HEK293 (cell line): ENCODE data around the gene TP53I11.

Experiments
- BCL11A ChIP-seq: fragments of 450-650 bp; formaldehyde crosslinking; IDR thresholded peaks from 2 replicates; pipeline ENCODE4 v1.5.1; 2016; ENCODE audit warnings: low read depth, missing biosample characterization, missing genetic modification characterization
- HOXA7 ChIP-seq: sonication (generic); formaldehyde crosslinking; IDR thresholded peaks from 2 replicates; pipeline ENCODE4 v1.8.1; 2022; ENCODE audit warnings: missing genetic modification reagents, borderline replicate concordance
- SP3 ChIP-seq: fragments of 450-650 bp; formaldehyde crosslinking; IDR thresholded peaks from 2 replicates; pipeline ENCODE4 v1.5.1; 2016; ENCODE audit warnings: missing biosample characterization, missing genetic modification characterization
- YY1 ChIP-seq: fragments of 450-650 bp; formaldehyde crosslinking; IDR thresholded peaks from 2 replicates; pipeline ENCODE4 v1.5.1; 2018; ENCODE audit warnings: missing biosample characterization, missing genetic modification characterization
- ZBTB48 ChIP-seq: fragments of 450-650 bp; formaldehyde crosslinking; IDR thresholded peaks from 2 replicates; pipeline ENCODE4 v1.5.1; 2016; ENCODE audit warnings: missing biosample characterization, missing genetic modification characterization
- ZBTB7A ChIP-seq: fragments of 450-650 bp; formaldehyde crosslinking; IDR thresholded peaks from 2 replicates; pipeline ENCODE4 v1.5.1; 2016; ENCODE audit warnings: low read depth, missing biosample characterization, missing genetic modification characterization
- ZBTB8A ChIP-seq: fragments of 450-650 bp; formaldehyde crosslinking; IDR thresholded peaks from 2 replicates; pipeline ENCODE4 v1.5.1; 2016; ENCODE audit warnings: missing biosample characterization, missing genetic modification characterization
- ZFP41 ChIP-seq: fragments of 450-650 bp; formaldehyde crosslinking; IDR thresholded peaks from 2 replicates; pipeline ENCODE4 v1.5.1; 2016; ENCODE audit warnings: missing biosample characterization, missing genetic modification characterization, borderline replicate concordance
- ZNF140 ChIP-seq: fragments of 450-650 bp; formaldehyde crosslinking; IDR thresholded peaks from 2 replicates; pipeline ENCODE4 v1.5.1; 2016; ENCODE audit warnings: missing biosample characterization, missing genetic modification characterization
- ZNF157 ChIP-seq: fragments of 450-650 bp; formaldehyde crosslinking; IDR thresholded peaks from 2 replicates; pipeline ENCODE4 v1.5.1; 2016; ENCODE audit warnings: missing biosample characterization, missing genetic modification characterization
- ZNF610 ChIP-seq: fragments of 450-650 bp; formaldehyde crosslinking; IDR thresholded peaks from 2 replicates; pipeline ENCODE4 v1.5.1; 2016; ENCODE audit warnings: missing biosample characterization, missing genetic modification characterization, borderline replicate concordance
- TF ChIP-seq, protein P1 (sequence below): fragments of 450-650 bp; formaldehyde crosslinking; IDR thresholded peaks from 2 replicates; pipeline ENCODE4 v1.5.1; 2016; ENCODE audit warnings: missing biosample characterization, missing genetic modification characterization
- TF ChIP-seq, protein P2 (sequence below): fragments of 450-650 bp; formaldehyde crosslinking; IDR thresholded peaks from 2 replicates; pipeline ENCODE4 v1.5.1; 2016; ENCODE audit warnings: missing biosample characterization, missing genetic modification characterization, low read depth
- TF ChIP-seq, protein P3 (sequence below): sonication (generic); formaldehyde crosslinking; IDR thresholded peaks from 2 replicates; pipeline ENCODE4 v1.8.1; 2022; ENCODE audit warnings: mild to moderate bottlenecking, moderate library complexity, missing genetic modification reagents

DNA sequence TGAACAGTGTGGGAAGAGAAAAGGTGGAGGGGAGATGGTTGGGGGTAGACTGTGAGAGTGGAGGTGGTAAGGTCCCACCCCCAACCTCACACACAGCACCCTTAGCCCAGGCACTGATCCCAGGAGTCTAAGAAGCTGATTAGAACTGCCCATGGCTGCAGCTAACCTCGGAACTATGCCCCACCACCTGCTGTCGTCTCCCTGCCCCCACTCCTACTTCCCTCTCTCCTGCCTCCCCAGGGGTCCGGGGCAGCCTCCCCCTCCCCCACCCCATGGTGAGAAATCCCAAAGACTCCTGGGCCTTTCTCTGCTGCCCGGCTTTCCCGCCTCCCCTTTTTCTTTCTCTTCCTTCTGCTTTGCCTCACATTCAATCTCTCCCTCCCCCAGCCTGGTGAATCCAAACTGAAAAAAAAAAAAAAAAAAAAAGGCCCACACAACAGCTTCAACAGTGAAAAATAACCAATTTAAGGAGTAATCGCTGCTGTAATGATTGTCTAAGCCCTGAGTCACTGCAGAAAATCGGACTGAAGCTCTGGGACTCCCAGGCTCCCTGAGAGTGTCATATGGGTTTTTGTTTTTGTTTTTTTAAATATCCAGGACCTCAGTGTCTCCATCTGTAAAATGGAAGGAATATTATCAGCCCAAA is 9.6 kb upstream of the TP53I11 start:
- TF ChIP-seq ZBTB48 (tag by site-specific recombination): no peak
- TF ChIP-seq, protein P1, sequence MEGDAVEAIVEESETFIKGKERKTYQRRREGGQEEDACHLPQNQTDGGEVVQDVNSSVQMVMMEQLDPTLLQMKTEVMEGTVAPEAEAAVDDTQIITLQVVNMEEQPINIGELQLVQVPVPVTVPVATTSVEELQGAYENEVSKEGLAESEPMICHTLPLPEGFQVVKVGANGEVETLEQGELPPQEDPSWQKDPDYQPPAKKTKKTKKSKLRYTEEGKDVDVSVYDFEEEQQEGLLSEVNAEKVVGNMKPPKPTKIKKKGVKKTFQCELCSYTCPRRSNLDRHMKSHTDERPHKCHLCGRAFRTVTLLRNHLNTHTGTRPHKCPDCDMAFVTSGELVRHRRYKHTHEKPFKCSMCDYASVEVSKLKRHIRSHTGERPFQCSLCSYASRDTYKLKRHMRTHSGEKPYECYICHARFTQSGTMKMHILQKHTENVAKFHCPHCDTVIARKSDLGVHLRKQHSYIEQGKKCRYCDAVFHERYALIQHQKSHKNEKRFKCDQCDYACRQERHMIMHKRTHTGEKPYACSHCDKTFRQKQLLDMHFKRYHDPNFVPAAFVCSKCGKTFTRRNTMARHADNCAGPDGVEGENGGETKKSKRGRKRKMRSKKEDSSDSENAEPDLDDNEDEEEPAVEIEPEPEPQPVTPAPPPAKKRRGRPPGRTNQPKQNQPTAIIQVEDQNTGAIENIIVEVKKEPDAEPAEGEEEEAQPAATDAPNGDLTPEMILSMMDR: no peak
- no peak for TF ChIP-seq ZBTB8A (tag by site-specific recombination)
- TF ChIP-seq SP3: no peak
- no peak for TF ChIP-seq ZFP41 (tag by site-specific recombination)
- TF ChIP-seq ZBTB7A (tag by site-specific recombination): no peak
- no peak for TF ChIP-seq HOXA7 (CRISPR knock-in tag)
- TF ChIP-seq ZNF140 (tag by site-specific recombination): no peak
- TF ChIP-seq BCL11A (tag by site-specific recombination): no peak
- no peak for TF ChIP-seq YY1
- no peak for TF ChIP-seq ZNF610 (tag by site-specific recombination)
- TF ChIP-seq, protein P2, sequence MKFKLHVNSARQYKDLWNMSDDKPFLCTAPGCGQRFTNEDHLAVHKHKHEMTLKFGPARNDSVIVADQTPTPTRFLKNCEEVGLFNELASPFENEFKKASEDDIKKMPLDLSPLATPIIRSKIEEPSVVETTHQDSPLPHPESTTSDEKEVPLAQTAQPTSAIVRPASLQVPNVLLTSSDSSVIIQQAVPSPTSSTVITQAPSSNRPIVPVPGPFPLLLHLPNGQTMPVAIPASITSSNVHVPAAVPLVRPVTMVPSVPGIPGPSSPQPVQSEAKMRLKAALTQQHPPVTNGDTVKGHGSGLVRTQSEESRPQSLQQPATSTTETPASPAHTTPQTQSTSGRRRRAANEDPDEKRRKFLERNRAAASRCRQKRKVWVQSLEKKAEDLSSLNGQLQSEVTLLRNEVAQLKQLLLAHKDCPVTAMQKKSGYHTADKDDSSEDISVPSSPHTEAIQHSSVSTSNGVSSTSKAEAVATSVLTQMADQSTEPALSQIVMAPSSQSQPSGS (tag by site-specific recombination): no peak
- TF ChIP-seq ZNF157 (tag by site-specific recombination): no peak
- TF ChIP-seq, protein P3, sequence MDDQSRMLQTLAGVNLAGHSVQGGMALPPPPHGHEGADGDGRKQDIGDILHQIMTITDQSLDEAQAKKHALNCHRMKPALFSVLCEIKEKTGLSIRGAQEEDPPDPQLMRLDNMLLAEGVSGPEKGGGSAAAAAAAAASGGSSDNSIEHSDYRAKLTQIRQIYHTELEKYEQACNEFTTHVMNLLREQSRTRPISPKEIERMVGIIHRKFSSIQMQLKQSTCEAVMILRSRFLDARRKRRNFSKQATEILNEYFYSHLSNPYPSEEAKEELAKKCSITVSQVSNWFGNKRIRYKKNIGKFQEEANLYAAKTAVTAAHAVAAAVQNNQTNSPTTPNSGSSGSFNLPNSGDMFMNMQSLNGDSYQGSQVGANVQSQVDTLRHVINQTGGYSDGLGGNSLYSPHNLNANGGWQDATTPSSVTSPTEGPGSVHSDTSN (CRISPR knock-in tag): no peak
